HG02981 (cell line): ENCODE results near the gene RUNX1.

Experiments
- ATAC-seq: cut with Tn5 transposase; IDR thresholded peaks from one replicate; pipeline ENCODE4 v1.9.1; 2021; ENCODE audit warnings: mild to moderate bottlenecking, moderate library complexity; ENCODE audit not compliant: unreplicated experiment

Gene RUNX1

DNA sequence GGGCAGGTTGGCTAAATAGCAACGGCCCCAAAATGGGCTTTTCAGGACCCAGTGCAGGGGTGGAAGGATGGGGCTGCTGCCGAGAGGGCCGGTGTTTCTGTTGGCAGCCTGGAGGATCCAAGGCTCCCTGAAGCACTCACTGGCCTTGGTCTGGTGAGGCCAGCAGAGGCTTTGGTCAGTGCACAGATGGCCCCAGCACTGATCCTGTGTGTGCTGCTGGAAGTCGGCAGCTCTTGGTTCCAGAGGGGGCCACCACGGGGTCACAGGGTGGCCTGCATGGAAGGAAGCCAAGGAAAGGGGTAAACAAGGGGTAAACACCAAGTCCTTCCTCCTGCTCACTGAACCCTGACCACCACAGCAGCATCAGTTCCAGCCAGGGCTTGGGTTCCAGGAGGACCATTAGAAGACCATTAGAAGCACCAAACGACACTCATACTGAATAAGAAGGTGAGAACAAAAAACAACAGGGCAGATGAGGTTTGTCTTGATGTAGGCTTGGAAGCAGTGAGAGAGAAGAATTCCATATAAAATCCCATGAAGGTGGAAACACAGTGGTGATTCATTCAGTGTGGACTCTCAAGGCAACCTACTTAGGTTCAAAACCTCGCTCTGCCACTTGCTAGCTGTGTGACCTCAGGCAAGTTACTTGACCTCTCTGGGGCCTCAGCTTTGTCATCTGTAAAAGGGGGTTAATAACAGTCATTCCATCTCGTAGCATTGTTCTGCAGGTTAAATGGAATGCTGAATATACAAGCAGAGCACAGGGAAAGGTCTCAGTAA, 184.5 kb downstream of the RUNX1 start:
- no peak for ATAC-seq

DNA sequence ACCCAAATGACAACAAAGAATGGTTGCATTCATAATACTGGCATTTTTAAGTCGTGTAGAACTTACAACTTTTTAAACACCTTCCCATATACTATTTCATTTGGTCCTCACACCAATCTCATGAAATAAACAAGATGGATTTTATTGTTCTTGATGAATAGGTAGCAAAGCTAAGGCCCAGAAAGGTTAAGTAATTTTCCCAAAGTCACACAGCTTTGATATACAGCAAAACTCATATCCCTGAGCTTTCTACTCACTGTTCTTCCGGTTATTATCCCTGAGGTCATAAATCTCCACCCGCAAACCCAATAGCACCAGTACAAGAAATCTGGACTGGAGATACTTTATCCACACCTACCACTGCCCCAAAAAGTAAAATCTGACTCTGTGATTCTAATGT, 186.2 kb downstream of the RUNX1 start:
- no peak for ATAC-seq

DNA sequence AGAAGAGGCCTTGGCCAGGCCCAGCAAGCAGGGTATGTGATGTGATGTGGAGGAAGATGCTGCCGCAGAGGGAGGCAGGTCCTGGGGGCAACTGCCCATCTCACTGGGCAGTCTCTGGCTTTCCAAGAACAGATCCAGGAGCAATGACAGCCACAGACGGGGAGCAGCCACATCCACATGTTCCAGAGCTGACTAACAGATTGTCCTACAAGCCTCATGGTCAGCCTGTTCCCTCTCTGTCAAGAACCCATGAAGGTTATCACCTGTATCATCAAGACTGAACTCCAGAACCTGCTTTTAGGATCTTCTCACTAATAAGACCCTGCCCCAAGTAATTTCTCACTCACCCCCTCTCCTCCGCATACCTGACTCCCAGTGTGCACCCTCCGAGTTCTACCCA, 187.8 kb downstream of the RUNX1 start:
- ATAC-seq = no peak

DNA sequence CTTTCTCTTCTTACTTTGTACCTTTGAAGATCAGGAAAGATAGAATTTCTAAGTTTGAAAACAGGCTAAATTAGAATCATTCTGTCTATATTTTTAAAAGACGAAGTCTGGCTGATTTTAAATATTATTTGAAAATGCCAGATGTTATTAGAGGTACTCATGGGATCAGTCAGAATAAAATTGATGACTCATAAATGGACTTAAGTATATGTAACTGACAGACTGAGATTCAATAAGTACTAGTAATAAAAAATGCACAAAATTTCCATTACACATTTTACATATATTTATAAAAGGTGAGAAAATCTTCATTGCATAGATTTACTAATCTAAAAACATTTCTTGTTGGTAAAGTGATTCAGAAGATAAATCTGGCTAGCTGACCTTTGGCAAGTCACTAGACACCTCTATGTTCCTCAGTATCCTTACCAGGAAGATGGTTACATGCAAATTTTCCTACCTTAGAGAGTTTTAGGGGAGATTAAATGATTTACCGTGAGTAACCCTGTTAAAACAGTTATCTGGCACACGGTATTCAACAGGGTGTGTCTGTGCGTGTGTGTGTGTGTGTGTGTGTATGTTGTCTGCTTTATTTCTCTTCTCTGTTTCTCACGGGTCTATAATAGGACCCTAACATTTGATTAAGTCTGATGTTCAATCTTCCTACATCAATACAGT, 189.0 kb downstream of the RUNX1 start:
- no peak for ATAC-seq

DNA sequence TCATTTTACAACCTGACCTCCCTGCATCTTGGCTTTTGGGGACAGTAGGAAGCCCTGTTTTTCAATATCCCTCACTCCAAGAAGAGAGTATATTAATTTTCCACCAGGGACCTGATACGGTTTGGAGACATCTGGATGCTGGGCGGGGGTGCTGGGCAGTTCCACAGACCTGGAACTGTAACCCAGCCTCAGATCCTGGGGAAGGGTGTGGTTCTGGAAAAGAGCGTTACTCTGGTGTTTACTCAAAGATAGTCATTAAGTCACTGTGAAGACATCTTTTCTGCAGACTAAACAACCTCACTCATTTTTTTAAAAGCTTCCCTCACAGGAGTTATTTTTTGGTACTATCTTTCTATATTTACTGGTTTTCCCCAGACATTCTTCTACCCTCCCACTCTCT, 190.5 kb downstream of the RUNX1 start:
- ATAC-seq = no peak

DNA sequence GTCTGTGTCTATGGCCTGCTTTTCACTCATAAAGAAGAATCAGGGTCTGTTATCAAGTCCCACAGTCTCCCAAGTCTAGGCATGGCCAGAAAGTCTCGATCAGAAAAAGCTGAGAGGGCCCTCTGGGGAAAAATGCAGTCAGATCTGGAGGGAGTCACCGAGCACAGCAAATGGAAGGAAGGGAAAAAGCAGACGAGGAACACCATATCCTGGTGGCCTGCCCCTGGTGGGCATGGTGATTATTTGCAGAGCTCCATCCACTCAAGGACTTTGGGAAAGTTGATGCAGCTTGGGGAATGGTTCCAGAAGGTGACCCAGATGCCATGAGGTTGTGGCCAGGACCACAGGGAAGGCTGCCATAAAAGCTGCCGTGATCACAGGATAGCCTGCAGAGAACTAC, 191.2 kb downstream of the RUNX1 start:
- ATAC-seq = no peak

DNA sequence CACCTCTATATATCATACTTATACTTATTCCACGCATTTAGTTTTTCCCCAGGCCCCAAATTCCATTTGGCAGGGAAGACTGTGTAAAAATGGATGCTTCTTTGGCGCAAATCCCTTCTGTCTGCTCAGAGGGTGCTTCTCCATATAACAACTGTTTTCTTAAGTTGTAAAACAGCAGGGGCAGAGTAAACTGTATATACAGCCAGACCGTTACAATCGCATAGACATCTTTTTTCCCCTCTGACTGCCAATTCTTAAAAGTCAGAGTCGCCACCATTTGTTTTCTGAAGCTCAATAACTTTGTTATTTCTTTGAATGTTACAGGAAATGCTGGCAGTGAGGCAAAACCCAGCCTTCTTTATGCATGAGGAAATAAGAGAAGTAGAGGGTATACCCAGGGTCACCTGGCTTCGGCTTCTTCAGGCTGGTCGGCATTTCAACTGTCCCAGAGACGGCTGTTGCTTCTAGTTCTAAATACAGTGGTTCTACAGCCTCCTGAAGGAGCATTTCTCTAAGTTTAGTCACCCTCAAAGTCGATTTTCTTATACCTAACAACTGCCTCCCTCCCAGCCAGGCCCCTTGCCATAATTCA, 191.9 kb downstream of the RUNX1 start:
- no peak for ATAC-seq

DNA sequence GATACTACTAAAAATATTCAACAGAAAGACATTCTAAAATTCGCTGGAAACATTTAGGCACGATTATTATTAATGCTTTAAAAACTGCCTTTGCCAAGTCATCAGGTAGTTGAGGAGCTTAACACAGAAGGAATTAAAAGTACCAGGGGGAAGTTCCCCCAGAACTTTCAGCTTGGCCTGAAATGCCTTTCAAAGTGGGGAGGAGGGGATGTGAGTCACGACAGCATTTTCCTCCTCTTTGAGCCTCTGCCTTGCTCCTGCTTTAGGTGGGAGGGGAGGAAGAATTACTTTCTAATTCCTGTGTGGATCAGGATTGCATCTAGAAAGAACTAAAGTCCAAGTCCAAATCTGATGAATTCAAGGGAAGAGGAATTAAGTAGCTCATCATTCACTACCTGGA, 196.7 kb downstream of the RUNX1 start:
- no peak for ATAC-seq

DNA sequence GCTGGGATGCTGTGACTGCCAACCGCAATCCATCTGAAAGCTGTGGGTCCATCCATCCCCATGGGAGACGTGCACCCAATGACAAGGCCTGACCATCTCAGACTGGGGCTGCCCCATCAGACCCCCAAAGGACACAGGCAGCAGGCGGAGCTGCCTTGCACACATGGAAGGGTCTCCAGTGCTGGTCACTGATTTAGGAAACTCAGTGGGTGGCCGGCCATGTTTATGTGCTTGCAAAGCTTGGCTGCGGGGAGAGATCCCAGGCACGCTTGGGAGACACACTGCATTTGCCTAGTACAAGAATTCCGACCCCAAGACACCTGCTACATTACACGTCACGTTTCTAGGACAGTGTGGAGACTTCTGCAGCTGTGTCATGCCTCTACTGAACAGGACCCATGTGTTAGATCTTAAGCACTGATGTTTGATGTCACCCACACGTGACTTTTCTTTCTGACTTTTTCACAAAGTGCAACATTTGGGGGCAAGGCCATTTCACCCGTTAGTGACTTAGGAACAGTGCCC, 198.9 kb downstream of the RUNX1 start:
- ATAC-seq = no peak

DNA sequence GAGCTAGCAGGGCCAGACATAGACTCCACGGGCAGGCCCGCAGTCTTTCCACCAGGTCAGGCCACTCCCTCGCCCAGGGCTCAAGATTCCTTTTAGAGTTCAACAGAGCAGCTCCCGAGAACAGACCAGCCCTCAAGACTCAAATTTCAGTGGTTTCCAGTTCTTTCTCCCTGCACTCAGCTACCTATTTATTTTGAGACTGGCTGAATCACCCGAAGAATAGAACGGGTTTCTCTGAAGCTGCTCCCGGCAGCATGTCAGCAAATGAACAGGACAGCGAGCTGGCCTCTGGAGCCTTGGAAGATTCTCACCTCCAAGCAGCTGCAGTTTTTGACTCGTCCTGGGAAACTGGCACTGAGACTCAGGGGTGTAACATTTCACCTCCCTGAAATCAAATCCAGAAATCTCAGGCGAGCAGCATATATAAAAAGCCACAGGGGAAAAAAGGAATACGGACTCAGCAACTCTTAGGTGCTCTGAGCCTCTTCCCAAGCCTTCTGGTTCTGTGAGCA, 202.4 kb downstream of the RUNX1 start:
- no peak for ATAC-seq

DNA sequence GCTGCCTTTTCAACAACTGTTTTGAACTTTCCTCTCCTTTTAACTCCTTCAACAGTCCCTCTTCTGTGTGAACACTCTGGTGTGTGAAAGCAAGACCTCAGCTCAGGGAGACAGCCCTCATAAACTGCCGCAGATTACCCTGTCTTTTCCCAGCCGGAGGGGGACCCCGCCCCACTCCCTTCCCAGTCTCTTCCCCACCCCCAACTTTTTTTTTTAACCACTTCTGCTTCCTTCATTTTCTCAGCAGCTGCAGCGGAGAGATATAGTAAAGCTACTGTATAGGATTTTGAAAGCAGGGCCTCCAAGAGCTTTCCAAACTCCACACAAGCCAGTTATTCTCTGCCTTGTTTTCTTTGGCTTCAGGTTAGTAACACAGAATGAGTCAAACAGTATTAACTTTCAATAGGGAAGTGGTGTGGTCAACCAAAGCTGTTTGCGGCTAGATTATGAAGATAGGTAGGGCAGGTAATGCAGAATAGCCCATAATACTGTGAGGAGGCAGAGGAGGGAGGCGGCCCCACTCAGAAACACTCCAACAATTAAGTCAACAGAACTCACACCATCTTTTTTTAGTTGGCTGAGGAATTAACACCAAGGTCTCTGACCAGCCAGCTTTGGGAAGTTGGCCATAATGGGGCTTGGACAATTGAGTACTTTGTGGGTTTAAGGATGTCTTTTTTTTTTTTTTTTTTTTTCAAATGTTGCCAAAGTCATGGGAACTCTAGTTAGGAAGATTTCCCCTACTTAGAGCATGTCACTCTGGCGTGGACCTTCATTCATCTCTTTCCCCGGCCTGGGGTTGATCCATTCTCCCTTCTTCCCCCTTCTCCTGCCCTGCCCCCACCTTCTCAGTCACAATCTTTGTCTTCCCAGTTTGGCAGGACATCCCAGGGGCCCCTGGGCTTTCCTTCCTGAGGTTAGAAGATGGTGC, 203.3 kb downstream of the RUNX1 start:
- peak; percentile 92 for ATAC-seq

DNA sequence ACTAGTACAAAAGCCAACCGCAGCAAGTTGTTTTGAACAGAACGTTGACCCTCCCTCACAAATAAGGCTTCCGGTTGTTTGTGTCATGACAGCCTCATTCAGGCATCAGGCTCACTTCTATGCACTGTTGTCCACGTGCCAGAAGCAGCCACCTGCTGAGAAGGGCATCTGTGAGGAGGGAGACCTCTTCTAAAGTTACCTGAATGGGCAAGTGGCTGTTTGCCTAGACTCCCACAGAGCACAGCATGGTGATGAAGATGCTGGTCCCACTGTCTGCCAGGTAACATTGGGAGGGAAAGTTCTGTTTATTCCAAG, 204.2 kb downstream of the RUNX1 start:
- no peak for ATAC-seq

DNA sequence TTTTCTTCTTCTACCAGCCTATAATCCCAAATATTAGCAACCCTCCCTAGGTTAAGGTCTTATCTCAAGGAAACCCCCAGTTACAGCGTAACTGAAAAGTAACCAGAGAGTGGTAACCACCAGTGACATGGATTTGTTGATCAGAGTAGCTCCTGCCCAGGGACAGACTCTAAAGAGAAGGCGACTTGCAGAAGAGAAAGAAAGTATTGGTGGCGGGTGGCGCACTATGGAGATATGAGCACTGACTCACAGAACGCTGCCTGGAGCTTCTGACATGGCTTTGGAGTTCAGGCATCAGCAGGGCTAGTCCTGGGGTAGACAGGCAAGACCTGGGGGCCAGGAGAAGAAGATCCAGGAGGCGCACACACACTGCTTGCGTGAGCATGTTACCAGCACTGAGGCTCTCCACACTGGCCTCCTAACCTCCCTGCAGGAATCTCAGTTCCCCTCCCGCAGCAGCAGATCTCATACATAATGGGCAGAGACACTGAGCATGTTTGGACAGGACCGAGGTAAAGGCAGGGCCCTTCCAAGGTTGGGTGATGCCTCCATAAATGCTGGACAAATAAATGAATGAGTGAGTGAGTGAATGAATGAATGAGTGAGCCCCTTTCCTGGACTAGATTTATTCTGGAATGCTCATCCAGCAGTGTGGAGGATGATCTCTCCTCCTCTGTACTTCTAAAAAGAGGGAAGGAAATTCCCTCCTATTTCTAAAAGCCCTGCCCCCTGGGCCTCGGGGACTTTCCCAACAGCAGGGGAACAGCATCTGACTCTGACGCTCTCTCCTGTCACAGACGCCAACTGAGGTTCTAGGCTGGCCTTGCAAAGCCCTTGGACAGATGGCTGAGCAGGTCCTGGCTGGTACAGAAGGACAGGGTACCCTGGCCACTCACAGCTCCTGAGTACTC, 204.8 kb downstream of the RUNX1 start:
- no peak for ATAC-seq

DNA sequence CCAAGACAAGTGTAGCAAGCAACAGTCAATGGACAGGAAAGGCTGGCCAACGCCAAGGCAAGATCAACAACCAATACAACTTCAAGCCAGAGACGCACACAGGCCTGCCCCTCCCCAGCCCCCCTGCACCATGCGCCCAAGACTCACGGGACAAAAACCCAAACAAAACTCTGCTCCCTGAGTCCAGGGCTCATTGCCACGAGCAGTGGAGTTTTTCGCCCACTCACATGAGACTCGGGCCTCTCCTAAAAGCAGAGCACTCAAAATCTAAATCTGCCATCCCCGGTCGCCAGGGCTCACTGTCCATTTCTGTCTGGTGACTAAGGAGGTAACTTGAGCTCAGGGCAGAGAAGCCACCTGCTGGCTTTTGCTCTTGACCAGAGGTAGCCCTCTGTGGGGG, 205.5 kb downstream of the RUNX1 start:
- no peak for ATAC-seq

DNA sequence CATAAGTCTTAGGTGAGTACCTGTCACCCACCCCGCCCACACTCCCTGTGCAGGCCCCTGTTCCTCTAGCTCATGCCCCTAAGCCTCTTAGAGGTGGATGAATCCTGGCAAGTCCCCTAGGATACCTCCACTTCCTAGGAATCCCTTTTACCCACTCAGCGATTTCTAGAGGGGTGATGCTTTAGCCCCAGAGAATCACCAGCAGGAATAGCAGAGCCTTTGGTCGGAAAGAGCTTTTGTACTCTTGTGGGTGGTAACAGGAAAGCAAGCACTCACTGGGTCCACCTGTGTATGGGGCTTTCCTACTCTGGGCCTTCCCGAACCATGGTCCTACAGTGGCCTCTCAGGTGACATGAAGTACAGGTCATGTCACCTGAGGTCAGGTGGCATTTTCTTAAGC, 207.9 kb downstream of the RUNX1 start:
- ATAC-seq = no peak

DNA sequence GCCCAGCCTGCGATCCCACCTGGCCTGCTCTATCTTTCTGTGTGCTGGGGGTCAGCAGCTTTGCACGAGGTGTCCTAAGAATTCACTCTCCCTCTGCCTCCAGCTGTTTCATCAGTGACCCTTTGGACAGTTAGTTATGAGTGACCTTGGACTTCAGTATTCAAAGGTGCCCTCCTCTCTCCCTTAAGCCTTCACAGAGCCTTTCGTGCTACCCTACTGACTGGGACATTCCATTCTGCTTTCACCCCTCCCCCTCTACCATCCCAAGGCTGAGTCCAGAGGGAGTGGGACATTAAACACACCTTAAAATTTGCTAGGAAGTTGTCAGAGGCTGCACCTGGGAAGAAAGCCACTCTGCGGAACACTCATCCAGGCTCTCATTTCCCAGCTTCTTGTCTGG, 208.4 kb downstream of the RUNX1 start:
- ATAC-seq = no peak

DNA sequence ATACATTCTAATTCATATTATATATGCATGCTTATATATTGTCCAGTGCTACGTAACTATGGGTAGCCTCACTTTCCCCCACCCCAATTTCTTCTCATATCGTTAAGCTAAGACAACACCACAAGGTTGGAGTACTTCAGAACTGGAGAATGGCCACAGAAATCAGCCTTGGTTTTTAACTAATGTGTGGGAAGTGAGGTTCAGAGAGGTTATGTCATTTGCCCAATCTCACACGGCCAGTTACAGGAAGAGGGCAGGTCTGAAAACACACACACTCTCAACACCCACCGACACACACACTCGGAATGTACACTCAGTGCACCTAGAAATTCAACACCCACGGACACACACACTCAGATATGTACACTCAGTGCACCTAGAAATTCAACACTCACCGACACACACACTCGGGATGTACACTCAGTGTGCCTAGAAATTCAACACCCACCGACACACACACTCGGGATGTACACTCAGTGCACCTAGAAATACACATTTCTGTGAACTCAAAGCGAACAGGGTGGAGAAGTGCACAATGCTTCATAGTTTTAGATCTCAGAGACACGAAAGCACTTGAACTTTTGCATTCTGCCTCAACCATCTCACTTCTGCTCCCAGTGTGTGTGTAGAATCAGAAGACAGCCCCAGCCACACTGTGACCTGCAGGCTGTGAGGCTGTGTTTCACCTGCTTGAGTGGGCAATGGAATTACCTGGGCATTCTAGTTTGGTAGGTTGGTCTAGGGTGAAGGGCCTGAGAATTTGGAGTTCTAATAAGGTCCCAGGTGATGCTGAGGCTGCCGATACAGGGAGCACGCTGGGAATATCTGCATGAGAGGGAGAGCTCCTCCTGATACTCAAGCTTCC, 209.9 kb downstream of the RUNX1 start:
- ATAC-seq = no peak

DNA sequence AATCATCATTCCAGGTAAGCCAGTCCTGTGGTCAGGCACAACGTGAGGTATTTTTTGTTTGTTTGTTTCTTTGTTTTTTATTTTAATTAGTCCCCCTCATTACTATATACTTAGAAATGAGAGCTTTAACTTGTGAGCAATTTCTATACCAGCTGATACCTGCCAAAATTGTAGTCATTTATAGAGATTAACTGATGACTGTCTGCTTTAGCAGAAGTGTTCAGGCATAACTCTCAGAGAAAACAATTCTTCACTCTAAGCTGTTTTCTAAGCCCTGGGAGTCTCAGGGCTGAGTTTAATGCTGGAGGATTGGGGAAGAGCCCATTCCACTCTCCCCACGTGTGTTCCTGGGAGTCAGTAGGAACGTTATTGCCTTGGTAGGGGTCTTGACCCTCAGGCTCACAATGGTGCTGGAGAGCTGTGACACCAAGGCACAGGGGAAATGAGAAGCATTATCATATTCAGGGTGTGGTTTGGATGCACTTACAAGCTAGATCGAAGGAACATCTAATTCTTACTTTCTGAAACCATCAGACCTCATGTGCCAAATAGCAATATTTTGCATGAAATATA, 212.1 kb downstream of the RUNX1 start:
- ATAC-seq = no peak
